ENCODE measurements around the gene ZNF563.
"Not testable (repeated sequence)": the region's sequence is repeated elsewhere in the genome, so short reads cannot be mapped to it uniquely, and the experiment has no call there.

Gene ZNF563

DNA sequence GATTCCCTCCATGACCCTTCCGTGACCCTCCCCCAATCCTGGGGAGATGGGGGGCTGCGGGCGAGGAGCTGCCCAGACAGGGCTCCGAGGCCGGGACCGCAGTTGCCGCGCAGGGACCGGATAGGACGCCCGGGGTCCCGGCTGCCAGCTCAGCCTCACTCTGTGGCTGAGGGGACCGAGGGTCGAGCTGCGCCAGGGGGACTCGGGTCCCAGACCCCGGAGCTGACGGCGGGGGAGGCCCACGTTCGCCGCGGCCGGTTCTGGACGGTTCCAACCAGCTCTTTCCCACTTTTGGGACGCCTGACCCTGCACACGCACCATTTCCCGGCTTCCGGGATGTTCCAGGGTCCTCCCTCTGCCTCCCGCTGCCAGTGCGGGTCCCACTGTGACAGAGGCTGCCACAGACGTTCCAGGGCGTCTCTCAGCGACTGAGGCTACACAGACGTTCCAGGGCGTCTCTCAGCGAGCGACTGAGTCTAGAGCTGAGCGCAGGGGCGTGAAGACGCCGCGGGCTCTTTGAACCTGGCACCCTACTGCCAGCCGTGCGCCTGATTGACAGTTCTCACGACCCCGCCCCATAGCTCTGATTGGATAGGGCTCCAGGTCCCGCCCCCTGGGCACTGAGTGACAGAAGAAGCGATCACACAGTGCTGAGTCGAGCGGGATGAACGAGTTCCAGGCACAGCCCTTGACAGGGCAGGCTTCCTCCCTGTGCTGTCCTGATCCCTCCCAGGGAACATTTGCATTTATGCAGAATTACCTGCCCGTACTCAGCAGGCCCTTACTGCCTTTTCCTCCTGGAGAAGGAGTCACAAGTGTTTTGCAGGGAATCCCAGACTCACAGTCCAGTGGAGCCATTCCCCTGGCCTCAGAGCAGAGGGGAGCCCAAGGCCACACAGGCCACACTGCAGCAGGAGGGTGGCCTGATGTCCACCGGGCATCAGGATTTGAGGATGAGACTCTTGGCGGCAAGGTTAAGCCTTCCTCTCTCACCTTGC, at the start of gene ZNF563:
ZNF563 (minus strand) TSS at position 472 of the 998 bp plus-strand sequence; CDS start at position 321, 151 bp downstream.
- DNase-seq (ENCODE audit: low spot score) = peak; percentile 97

DNA sequence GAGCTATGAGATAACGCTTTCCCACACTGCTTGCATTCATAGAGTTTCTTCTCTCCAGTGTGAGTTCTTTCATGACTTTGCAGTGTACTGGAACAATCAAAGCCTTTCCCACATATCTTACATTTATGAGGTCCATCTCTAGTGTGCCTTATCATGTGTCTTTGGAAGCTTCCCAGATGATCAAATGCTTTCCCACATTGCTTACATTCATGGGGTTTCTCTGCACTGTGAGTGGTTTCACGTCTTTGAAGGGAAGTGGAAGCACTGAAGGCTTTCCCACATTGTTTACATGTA, 47.0 kb upstream of the ZNF563 start:
- no peak for DNase-seq (ENCODE audit: low spot score)

DNA sequence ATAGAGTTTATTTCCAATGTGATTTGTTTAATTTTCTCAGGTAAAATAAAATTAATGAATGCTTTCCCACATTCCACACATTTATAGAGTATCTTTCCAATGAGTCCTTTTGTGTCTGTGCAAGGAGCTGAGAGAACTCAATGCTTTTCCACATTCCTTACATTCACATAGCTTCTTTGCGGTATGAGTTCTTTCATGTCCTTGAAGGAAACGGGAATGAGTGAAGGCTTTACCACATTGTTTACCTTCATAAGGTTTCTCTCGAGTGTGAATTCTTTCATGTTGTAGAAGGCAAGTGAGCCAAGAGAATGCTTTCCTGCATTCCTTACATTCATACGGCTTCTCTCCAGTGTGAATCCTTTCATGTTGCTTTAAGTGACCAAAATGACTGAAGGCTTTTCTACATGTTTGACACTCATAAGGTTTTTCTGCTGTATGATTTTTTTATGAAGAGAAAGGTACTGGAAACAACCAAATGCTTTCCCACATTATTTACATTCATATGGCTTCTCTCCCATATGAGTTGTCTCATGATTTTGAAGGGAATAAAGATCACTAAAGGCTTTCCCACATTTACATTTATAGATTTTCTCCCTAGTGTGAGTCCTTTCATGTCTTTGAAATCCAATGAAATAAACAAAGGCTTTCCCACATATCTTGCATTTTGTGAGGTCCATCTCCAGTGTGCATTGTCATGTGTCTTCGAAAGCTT, 46.5 kb upstream of the ZNF563 start:
- DNase-seq (ENCODE audit: low spot score) = no peak

DNA sequence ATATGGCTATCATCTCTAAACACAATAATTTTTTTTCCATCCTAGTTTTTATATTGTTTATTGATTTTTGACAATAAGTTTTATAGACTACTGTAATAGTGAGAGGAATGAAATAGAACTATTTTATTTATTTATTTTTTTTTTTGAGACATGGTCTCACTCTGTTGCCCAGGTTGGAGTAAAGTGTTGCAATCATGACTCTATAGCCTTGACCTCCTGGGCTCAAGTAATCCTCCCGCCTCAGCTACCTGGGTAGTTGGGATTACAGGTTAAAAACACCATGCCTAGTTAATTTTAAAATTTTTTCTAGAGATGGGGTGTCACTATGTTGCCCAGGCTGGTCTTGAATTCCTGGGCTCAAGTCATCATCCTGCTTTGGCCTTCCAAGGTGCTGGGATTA, 40.6 kb upstream of the ZNF563 start:
- DNase-seq (ENCODE audit: low spot score) = no peak

DNA sequence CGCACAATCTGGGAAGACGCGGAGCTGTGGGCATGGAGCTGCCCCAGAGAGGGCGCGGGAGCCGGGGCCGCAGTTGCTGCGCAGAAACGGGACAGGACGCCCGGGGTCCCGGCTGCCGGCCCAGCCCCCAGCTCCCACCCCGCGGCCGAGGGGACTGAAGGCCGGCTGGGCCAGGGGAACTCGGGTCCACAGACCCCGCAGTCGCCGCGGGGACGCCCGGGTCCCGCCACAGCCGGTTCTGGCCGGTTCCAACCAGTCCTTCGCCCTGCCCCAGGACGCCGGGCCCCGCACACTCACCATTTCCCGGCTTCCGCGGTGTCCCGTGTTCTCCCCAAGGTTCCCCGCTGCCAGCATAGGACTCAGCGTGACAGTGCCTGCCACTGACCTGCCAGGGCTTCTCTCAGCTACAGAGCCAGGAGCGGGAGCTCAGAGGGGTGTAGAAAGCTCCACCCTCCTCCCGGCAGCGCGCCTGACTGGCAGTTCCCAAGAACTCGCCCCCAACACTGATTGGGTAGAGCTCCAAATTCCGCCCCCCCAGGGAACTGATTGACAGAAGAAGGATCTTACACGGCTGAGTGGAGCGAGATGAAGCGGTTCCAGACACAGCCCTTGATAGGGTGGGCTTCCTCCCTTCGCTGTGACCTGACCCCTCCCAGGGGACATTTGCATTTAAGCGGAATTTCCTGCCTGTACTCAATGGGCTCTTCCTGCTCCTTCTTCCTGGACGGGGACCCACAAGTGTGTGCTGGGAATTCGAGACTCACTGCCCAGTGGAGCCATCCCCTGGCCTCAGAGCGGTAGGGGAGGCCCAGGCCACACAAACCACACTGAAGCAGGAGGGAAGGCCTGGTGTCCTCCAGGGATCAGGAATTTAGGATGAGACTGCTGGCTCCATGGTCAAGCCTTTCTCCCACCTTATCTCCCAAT, 32.1 kb upstream of the ZNF563 start, which contains the start of gene ZNF442:
ZNF442 (minus strand) TSS at position 448 of the 927 bp plus-strand sequence. CDS start 2,052 bp downstream, outside the sequence.
- peak; percentile 96 for DNase-seq (ENCODE audit: low spot score)

DNA sequence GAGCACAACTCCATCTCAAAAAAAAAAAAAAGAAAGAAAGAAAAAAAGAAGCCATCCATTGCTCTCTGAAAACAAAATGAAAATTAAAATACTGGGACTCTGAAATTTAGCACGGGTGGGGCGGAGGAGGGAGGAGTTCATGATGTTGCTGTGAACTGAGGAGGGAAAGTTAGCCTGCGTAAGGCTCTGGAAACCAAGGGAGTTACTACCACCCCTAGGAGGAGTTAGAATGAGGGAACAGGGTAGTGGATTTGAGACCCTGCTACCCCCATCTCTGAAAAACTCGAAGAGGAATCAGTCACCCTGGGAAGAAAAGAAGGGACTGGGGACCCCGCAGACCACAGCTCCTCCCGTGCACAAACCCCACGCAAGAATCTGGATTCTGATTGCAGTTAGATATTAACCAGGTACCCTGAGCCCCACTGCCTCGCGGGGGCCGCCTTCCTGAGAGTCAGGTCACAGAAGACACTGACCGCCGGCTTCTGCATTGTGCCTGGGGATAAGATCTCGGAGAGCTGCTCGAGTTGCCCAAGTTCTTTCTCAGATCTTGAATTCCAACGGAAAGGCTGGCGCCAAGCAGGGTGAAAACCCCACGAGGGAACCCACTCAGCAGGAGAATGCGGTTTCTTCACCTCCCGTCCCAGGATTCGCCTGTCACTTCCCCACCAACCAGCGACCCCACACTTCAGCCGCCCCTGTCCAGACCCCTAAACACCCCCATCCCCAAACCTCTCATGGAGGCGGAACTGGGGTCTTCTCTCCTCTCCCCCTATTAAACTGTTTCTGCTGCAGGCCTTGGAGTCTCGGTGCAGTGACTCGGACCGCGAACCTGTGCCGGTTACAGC, 31.2 kb upstream of the ZNF563 start:
- DNase-seq (ENCODE audit: low spot score) = peak; percentile 60

DNA sequence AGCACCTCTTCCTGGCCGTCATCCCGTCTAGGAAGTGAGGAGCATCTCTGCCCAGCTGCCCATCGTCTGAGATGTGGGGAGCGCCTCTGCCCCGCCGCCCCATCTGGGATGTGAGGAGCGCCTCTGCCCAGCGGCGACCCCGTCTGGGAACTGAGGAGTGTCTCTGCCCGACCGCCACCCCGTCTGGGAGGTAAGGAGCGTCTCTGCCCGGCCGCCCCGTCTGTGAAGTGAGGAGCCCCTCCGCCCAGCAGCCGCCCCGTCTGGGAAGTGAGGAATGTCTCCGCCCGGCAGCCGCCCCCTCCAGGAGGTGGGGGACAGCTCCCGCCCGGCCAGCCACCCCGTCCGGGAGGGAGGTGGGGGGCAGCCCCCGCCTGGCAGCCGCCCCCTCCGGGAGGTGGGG, 28.8 kb upstream of the ZNF563 start:
- DNase-seq (ENCODE audit: low spot score) = not testable (repeated sequence)

DNA sequence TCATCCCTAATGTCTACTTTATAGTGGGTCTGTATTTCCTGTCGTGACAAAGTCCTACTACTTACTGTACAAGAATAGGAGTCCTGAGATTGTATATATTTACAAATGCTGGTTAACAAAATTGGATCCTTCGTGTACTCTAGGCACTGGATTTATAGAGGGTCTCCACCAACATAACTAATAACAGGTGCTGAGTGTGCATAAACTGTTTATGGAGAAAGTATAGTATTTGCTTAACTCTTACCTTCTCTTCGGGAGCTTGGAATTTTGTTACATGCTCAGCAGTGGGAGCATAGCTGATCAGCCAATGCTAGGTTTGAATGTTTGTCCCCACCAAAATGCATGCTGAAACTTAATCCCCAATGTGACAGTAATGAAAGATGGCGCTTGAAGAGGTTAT, 19.9 kb upstream of the ZNF563 start:
- DNase-seq (ENCODE audit: low spot score) = no peak

DNA sequence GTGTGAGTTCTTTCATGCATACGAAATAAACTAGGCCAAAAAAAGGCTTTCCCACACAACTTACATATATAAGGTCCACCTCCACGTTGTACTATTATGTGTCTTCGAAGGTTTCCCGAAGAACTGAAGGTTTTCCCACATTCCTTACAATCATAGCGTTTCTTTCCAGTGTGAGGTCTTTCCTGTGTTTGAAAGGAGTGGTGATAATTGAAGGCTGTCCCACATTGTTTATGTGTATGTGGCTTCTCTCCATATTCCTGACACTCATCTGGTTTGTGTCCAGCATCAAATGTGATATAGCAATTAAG, 17.4 kb upstream of the ZNF563 start:
- DNase-seq (ENCODE audit: low spot score) = no peak

DNA sequence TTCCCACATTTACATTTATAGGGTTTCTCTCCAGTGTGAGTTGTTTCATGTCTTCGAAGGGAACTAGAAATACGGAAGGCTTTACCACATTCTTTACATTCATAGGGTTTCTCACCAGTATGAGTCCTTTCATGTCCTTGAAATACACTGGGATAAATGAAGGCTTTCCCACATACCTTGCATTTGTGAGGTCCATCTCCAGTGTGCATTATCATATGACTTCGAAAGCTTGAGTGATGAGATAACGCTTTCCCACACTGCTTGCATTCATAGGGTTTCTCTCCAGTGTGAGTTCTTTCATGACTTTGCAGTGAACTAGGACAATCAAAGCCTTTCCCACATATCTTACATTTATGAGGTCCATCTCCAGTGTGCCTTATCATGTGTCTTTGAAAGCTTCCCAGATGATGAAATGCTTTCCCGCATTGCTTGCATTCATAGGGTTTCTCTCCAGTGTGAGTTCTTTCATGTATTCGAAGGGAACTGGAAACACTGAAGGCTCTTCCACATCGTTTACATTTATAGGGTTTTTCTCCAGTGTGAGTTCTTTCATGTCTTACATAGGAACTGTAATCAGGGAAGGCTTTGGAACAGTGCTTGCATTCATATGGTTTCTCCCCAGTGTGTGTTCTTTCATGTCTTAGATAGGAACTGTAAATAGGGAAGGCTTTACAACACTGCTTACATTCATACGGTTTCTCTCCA, 16.9 kb upstream of the ZNF563 start:
- no peak for DNase-seq (ENCODE audit: low spot score)

DNA sequence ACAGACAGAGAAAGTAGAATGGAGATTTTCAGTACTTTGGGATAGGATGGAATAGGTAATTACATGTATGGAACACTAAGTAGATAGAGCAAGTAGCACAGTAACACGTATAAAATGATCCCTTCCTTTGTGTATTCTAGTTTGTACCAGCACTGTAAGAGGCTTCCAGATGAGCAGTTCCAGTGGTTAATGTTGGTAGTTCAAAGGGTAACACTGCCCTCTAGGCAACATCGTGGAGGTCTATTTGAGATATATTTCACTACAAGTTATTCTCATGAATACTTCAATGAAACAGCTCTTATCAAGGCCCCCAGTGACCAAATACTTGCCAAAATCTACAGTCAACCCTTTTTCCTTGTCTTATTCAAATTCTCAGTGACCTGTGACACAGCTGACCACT, 13.5 kb upstream of the ZNF563 start:
- no peak for DNase-seq (ENCODE audit: low spot score)

DNA sequence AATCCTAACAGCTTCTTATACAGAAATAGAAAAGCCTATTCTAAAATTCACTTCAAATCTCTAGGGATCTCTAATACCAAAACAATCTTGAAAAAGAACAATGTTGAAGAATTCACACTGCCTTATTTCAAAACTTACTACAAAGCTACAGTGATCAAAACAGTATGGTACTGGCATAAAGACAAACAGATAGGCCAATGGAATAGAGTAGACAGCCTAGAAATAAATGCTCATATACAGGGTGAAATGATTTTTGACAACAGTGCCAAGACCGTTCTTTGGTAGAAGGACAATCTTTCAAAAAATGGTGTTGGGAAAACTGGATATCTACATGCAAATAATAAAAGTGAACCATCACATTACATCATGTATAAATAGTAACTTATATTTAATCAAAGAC, 11.8 kb upstream of the ZNF563 start:
- DNase-seq (ENCODE audit: low spot score) = no peak

DNA sequence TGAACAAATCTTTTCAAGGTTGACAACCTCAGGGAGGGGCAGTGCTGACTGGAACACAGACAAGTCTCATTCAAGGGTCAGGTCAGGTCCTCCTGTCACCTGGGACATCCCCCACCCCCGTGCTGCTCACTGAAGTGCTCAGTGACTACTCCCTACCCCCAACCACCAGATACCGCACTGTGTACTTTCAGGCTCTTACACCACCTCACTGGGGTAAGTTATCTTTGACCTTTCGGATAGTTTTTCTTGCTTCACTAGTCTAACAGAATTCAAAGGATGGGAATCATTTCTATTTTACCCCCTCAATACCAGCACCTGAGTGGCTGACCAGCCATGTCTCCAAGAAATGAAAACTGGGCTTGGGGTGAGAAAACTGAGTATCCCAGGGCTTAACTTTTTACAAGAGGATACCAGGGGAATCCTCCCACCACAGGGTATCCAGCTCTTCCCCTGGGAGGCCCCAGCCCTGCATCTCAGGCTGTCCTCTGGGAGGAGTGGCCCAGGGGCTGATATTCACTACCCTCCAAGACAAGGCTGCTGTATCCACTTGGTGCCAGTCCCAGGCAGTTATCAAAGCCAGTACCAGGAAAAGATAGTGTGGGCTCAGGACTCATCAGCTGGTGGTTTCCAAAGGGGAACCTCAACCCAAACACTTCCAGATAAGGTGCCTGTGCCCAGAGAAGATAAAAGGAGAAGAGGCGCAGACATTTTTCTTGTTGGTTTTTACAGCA, 2.1 kb downstream of the ZNF563 start:
- DNase-seq (ENCODE audit: low spot score) = no peak

DNA sequence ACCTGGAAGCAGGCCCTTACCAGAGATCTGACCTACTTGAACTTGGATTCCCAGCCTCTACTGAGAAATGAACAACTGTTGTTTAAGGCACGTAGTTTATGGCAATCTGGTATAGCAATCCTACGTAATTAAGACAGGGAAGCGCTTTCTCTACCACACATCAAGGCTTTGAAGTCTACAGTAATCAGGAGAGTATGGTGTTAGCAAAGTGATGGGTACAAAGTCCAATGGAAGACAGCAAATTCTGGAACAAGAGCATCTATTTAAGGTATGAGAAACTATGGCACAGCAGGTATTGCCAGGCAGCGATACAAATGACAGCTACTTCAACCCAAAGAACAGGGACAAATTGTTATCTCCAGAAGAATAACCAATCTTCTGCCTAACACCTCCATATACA, 3.1 kb downstream of the ZNF563 start:
- no peak for DNase-seq (ENCODE audit: low spot score)

DNA sequence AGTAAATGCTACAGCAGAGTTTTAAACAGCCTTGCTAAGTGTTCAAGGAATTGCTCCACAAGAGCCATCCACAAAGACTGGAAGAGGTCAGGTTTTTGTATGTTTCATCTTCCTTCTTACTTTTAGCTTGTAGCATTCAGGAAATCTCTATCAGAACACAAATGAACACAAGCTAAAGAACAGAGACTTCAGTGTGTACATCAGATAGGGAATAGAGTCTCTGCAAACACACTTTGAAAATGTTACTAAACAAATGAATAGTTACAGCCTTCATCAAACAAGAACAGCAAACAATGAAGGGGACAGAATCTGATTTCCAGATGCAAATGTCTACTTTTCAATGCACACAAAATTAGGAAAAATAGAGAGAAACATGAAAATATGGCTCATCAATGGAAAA, 7.7 kb downstream of the ZNF563 start:
- DNase-seq (ENCODE audit: low spot score) = no peak

DNA sequence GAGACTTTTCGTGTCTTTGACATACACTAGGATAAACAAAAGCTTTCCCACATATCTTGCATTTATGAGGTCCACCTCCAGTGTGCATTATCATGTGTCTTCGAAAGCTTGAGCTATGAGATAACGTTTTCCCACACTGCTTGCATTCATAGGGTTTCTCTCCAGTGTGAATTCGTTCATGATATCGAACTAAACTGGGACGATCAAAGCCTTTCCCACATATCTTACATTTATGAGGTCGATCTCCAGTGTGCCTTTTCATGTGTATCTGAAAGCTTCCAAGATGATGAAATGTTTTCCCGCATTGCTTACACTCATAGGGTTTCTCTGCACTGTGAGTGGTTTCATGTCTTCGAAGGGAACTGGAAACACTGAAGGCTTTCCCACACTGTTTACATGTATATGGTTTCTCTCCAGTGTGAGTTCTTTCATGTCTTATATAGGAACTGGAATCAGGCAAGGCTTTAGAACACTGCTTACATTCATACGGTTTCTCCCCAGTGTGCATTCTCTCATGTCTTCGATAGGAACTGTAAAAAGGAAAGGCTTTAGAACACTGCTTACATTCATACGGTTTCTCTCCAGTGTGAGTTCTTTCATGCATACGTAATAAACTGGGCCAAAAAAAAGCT, 14.5 kb downstream of the ZNF563 start:
- no peak for DNase-seq (ENCODE audit: low spot score)

DNA sequence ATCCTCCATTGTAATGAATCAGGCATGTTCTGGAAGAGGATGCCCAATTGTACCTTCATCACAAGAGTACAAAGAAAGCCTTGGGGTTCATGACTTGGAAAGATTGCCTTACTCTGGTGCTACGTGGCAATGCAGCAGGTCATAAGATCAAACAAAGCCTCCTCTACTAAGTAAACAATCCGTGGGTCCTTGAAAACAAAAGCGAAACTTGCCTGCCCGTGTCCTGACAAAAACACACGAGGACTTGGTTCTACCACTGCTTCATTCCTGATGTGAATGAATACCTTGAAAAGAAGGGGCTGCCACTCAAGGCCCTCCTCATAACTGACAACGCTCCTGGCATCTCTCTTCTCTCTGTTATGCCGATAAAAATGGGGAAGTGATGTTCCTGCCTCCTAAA, 18.9 kb downstream of the ZNF563 start:
- DNase-seq (ENCODE audit: low spot score) = no peak

DNA sequence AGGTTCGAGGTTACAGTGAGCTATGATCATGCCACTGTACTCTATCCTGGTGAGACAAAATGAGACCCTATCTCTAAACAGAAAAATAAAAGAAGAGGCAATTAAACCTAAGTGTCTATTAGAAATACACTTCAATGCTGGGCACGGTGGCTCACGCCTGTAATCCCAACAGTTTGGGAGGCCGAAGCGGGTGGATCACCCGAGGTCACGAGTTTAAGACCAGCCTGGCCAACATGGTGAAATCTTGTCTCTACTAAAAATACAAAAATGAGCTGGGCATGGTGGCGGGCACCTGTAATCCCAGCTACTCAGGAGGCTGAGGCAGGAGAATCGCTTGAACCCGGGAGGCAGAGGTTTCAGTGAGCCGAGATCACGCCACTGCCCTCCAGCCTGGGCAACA, 24.5 kb downstream of the ZNF563 start:
- not testable (repeated sequence) for DNase-seq (ENCODE audit: low spot score)

DNA sequence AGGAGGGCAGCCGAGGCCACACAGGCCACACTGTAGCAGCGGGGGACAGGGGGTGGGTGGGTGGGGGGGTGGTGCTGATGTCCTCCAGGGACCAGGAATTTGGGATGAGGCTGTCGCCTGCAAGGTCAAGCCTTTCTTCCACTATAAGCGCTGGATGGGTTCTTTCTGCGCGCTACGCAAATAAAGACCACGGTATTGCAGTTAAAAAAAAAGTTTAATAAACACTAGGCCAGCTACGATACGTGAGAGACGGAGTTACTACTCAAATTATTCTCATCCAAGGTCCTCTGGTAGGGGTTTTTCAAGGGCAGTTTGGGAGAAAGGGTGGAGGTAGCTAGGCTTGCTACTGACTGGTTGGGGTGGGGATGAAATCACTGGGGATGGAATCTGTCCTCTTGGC, 38.2 kb downstream of the ZNF563 start:
- DNase-seq (ENCODE audit: low spot score) = no peak
